Endothelial cell of umbilical vein (primary cell): ENCODE data around the gene TMEM200B. TPM values are rescaled to one million over a fixed set of nuclear protein-coding genes. Genes with fewer than 3 reads are reported as not detected.

Experiments
- BruUV-seq: library from RNA; stranded (reverse); fragments of 400-500 nt; replicated peaks from 2 replicates; lab custom pipeline; 2021; lab: Mats Ljungman, UMichigan
- CTCF ChIA-PET: fragments of 300-600, 350-600 bp; sonication (Branson Sonifier 250); formaldehyde crosslinking; loops from one replicate; lab custom pipeline; 2021; ENCODE audit warnings: antibody characterized with exemption, inconsistent platforms; lab: Charles Lee
- POLR2A ChIA-PET: fragments of 300-600, 350-600 bp; sonication (Branson Sonifier 250); formaldehyde crosslinking; loops from one replicate; lab custom pipeline; 2021; ENCODE audit warnings: antibody characterized with exemption, inconsistent platforms; lab: Charles Lee
- DNase-seq: peaks from one replicate; pipeline ENCODE4 v3.0.0-alpha.2; 2011; ENCODE audit warnings: low read depth, low spot score
- FAIRE-seq: peaks from 2 replicates; lab custom pipeline; 2011; peaks lifted over from hg19 to GRCh38; lab: Jason Lieb, UNC
- H2AFZ ChIP-seq: 2 replicates; pipeline ENCODE4 v1.6.0; 2012; ENCODE audit warnings: low read depth, low read length, control low read depth, inconsistent platforms
- H3K27ac ChIP-seq: 2 replicates; pipeline ENCODE4 v1.5.1; 2011; ENCODE audit warnings: low read depth, mild to moderate bottlenecking, control low read depth, low read length, moderate library complexity; ENCODE audit not compliant: insufficient read depth
- H3K27me3 ChIP-seq, 2 experiments: 2 replicates each; pipeline versions ENCODE4 v1.6.0 to v1.6.1; 2011; ENCODE audit warnings: low read length in 2 of 2, mixed read lengths in 1 of 2; ENCODE audit not compliant: control insufficient read depth in 2 of 2, insufficient read depth in 2 of 2
- H3K36me3 ChIP-seq, 2 experiments: 2 replicates in 1 of 2; 3 replicates in 1 of 2; pipeline ENCODE4 v1.5.1; 2011; ENCODE audit warnings: low read length in 2 of 2, mild to moderate bottlenecking in 1 of 2, moderate library complexity in 1 of 2; ENCODE audit not compliant: control insufficient read depth in 2 of 2, insufficient read depth in 2 of 2; ENCODE audit errors: extremely low read depth in 1 of 2
- H3K4me1 ChIP-seq: 3 replicates; pipeline ENCODE4 v1.5.1; 2011; ENCODE audit warnings: mild to moderate bottlenecking, low read length; ENCODE audit not compliant: control insufficient read depth, insufficient read depth; ENCODE audit errors: extremely low read depth
- H3K4me2 ChIP-seq: 2 replicates; pipeline ENCODE4 v1.6.1; 2011; ENCODE audit warnings: low read length, control low read depth, mixed read lengths; ENCODE audit not compliant: insufficient read depth
- H3K4me3 ChIP-seq, 3 experiments: fragments of 200-600 bp in 1 of 3; sonication (generic), shearing (Covaris generic) in 1 of 3; replicated peaks in 1 of 3; 2 replicates each; pipeline ENCODE4 v1.5.1; 2011 to 2016; ENCODE audit warnings: control low read depth in 3 of 3, low read length in 3 of 3, mild to moderate bottlenecking in 2 of 3, inconsistent platforms in 1 of 3, low read depth in 1 of 3, moderate library complexity in 1 of 3; ENCODE audit not compliant: insufficient read depth in 1 of 3
- H3K79me2 ChIP-seq: 2 replicates; pipeline ENCODE4 v1.6.0; 2012; ENCODE audit warnings: low read length, inconsistent platforms; ENCODE audit not compliant: control insufficient read depth, insufficient read depth
- H3K9ac ChIP-seq: replicated peaks from 2 replicates; pipeline ENCODE3; 2011; ENCODE audit warnings: low read length, control low read depth; ENCODE audit not compliant: insufficient read depth; ENCODE audit errors: extremely low read depth
- H3K9me1 ChIP-seq: replicated peaks from 3 replicates; pipeline ENCODE4 v1.6.0; 2011; ENCODE audit warnings: mild to moderate bottlenecking, low read length; ENCODE audit not compliant: control insufficient read depth, insufficient read depth; ENCODE audit errors: extremely low read depth
- H3K9me3 ChIP-seq: replicated peaks from 2 replicates; pipeline ENCODE4 v1.5.1; 2012; ENCODE audit warnings: low read length, inconsistent platforms; ENCODE audit not compliant: control insufficient read depth, insufficient read depth
- H4K20me1 ChIP-seq: replicated peaks from 2 replicates; pipeline ENCODE3; 2011; ENCODE audit warnings: mild to moderate bottlenecking, low read length; ENCODE audit not compliant: control insufficient read depth, insufficient read depth; ENCODE audit errors: extremely low read depth
- EZH2 ChIP-seq: IDR thresholded peaks from 2 replicates; pipeline ENCODE4 v1.6.1; 2012; ENCODE audit warnings: borderline replicate concordance, low read depth, mild to moderate bottlenecking, moderate library complexity, low read length, inconsistent platforms; ENCODE audit not compliant: severe bottlenecking
- FOS ChIP-seq: IDR thresholded peaks from 2 replicates; pipeline ENCODE4 v1.6.1; 2011; ENCODE audit warnings: mild to moderate bottlenecking, low read length, moderate library complexity, borderline replicate concordance; ENCODE audit not compliant: insufficient read depth
- GATA2 ChIP-seq: IDR thresholded peaks from 2 replicates; pipeline ENCODE4 v1.7.0; 2011; ENCODE audit warnings: low read depth, mild to moderate bottlenecking, moderate library complexity, mixed read lengths, low read length; ENCODE audit not compliant: insufficient read length, insufficient read depth
- JUN ChIP-seq: IDR thresholded peaks from 2 replicates; pipeline ENCODE4 v1.6.1; 2011; ENCODE audit warnings: borderline replicate concordance, low read depth; ENCODE audit not compliant: insufficient read length, insufficient read depth
- MYC ChIP-seq: IDR thresholded peaks from one replicate; pipeline ENCODE4 v1.6.1; 2011; ENCODE audit warnings: mild to moderate bottlenecking, low read depth, low read length
- POLR2A ChIP-seq: IDR thresholded peaks from 2 replicates; pipeline ENCODE4 v1.6.1; 2012; ENCODE audit warnings: low read depth, mild to moderate bottlenecking, control low read depth, low read length
- POLR2AphosphoS5 ChIP-seq: IDR thresholded peaks from 2 replicates; pipeline ENCODE4 v1.6.1; 2012; ENCODE audit warnings: low read depth, mild to moderate bottlenecking, control low read depth, low read length, moderate library complexity; ENCODE audit not compliant: insufficient read depth
- dilution Hi-C: fragments of 300-500 bp; cut with MboI; formaldehyde crosslinking; loops from one replicate; pipeline ENCODE4 v1.15.0; 2019; ENCODE audit warnings: low sequenced_read_pairs; ENCODE audit not compliant: extremely low pct_ligation_motif_present
- intact Hi-C: fragments of 100-400 bp; cut with micrococcal nuclease; formaldehyde crosslinking; loops from one replicate; pipeline ENCODE4 v1.10.0; 2022
- polyA plus RNA-seq, 4 experiments: library from polyadenylated mRNA; depleted of rRNA in 3 of 4; stranded (reverse) in 3 of 4; unstranded in 1 of 4; fragments of >200 nt; gene quantifications; 2 replicates each; pipeline versions ENCODE4 v1.2.1 to v1.2.3, GENCODE V29; 2011 to 2012; ENCODE audit warnings: missing spikeins in 1 of 4
- total RNA-seq: library from RNA; stranded (reverse); gene quantifications from 2 replicates; pipeline ENCODE4 v1.2.3, GENCODE V29; 2021
- TF ChIP-seq, protein P1 (sequence below): IDR thresholded peaks from 2 replicates; pipeline ENCODE4 v1.6.1; 2011; ENCODE audit not compliant: insufficient read depth, insufficient read length
- TF ChIP-seq, protein P2 (sequence below), 2 donors: IDR thresholded peaks; 1 replicate in 1 of 2; 2 replicates in 1 of 2; pipeline ENCODE4 v1.5.1; 2011; ENCODE audit warnings: low read length in 2 of 2, mild to moderate bottlenecking in 2 of 2, moderate library complexity in 2 of 2, control low read depth in 1 of 2, inconsistent platforms in 1 of 2, low read depth in 1 of 2; ENCODE audit not compliant: insufficient read depth in 1 of 2; ENCODE audit errors: extremely low read depth in 1 of 2

Gene TMEM200B
- total and polyA plus RNA-seq, 2 donors (not counting 3 experiments of a cell fraction or from before 2014, with no cell fraction given): 0.72 to 1.6 TPM

DNA sequence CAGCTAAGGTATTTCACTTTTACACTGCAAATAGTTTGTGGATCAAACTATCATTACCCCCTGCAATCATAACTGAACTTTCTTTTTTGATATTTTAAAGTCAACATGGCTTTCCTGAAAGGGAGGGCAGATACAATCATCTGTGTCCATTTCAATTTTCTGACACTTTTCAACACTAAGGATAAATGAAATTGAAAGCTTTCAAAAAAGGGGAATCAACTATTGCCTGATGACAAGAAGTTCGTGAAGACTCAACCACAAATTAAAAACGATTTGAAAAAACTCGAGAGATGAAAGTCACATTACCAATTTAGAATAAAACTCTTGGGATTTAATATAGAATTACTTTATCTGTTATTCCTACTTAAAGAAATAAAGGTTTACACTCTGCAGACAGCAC lies 46.3 kb upstream of the TMEM200B start:
- CTCF ChIA-PET: interaction anchor here (0.9 to 1.7 kb wide), 4 partner anchors 9 to 288 kb away, joined by 3 to 5 read pairs (median 3); partner anchors contain the start of gene SRSF4

More for the DNA sequence above, 46.3 kb upstream of the TMEM200B start:
- H2AFZ ChIP-seq: no peak overlapping the region
- no peak for FAIRE-seq
- intact Hi-C loops (no loop called here), dilution Hi-C loops (no loop called here)
- H3K4me2 ChIP-seq: no peak overlapping the region
- peaks cover 7 to 20% of the 10 kb centered on the region in 2 experiments for H3K36me3 ChIP-seq
- no peak overlapping the region for H3K4me3 ChIP-seq
- peaks cover 12% of the 10 kb centered on the region for H4K20me1 ChIP-seq
- no peak for DNase-seq
- POLR2A ChIA-PET: no interaction called here
- H3K27me3 ChIP-seq: no peaks in the 10 kb centered on the region
- no peak overlapping the region for H3K9ac ChIP-seq
- H3K9me3 ChIP-seq: no peaks in the 10 kb centered on the region
- no peaks in the 10 kb centered on the region for H3K9me1 ChIP-seq
- H3K79me2 ChIP-seq: peaks cover 100% of the 10 kb centered on the region
- BruUV-seq: no TSS peak
- no peak overlapping the region for H3K27ac ChIP-seq
- H3K4me1 ChIP-seq: no peaks in the 10 kb centered on the region
- TF ChIP-seq JUN: no peak
- TF ChIP-seq EZH2: no peak
- no peak for TF ChIP-seq MYC
- no peak for TF ChIP-seq POLR2A
- no peak for TF ChIP-seq FOS
- no peak for TF ChIP-seq GATA2
- no peak for TF ChIP-seq POLR2AphosphoS5
- TF ChIP-seq, protein P1, sequence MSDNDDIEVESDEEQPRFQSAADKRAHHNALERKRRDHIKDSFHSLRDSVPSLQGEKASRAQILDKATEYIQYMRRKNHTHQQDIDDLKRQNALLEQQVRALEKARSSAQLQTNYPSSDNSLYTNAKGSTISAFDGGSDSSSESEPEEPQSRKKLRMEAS: no peak
- TF ChIP-seq, protein P2, sequence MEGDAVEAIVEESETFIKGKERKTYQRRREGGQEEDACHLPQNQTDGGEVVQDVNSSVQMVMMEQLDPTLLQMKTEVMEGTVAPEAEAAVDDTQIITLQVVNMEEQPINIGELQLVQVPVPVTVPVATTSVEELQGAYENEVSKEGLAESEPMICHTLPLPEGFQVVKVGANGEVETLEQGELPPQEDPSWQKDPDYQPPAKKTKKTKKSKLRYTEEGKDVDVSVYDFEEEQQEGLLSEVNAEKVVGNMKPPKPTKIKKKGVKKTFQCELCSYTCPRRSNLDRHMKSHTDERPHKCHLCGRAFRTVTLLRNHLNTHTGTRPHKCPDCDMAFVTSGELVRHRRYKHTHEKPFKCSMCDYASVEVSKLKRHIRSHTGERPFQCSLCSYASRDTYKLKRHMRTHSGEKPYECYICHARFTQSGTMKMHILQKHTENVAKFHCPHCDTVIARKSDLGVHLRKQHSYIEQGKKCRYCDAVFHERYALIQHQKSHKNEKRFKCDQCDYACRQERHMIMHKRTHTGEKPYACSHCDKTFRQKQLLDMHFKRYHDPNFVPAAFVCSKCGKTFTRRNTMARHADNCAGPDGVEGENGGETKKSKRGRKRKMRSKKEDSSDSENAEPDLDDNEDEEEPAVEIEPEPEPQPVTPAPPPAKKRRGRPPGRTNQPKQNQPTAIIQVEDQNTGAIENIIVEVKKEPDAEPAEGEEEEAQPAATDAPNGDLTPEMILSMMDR (IDR thresholded peaks at IDR 0.05; ENCODE audit: extremely low read depth in 1 of 2, insufficient read depth in 1 of 2, low read depth in 1 of 2, low read length in 2 of 2): no peak
